ENCODE results near the gene PAK1. TPM values are rescaled to one million over a fixed set of nuclear protein-coding genes. Genes with fewer than 3 reads are reported as not detected.

PAK1 gene
- total RNA-seq, 1 experiment from 2014 or later: 26.1 TPM

- Histone ChIP-seq H3K4me2 (ENCODE audit: low read length) (no peak overlapping the region), H3K9me2 (replicated peaks; ENCODE audit: low read length) (no peaks in the 10 kb centered on the region), H3K27me3 (ENCODE audit: low read length) (no peaks in the 10 kb centered on the region), H3F3A (ENCODE audit: low read length, unreplicated experiment) (no peaks in the 10 kb centered on the region), H3K79me2 (ENCODE audit: low read length) (no peaks in the 10 kb centered on the region), H3K27ac (ENCODE audit: low read length) (no peak overlapping the region), H2AFZ (ENCODE audit: low read length) (no peak overlapping the region), H3K9ac (ENCODE audit: low read length) (no peak overlapping the region), H3K4me3 (ENCODE audit: low read length) (no peak overlapping the region), H3K4me1 (ENCODE audit: insufficient read depth, low read length) (no peaks in the 10 kb centered on the region), H3K36me3 (ENCODE audit: low read depth, low read length) (no peaks in the 10 kb centered on the region), H4K20me1 (ENCODE audit: low read length) (no peaks in the 10 kb centered on the region), H3K9me3 (ENCODE audit: low read length) (no peaks in the 10 kb centered on the region)
- POLR2A ChIA-PET (ENCODE audit: unreplicated experiment): no interaction called here
- CTCF ChIA-PET: no interaction called here
- intact Hi-C loops (cut with micrococcal nuclease): no loop called here
- DNase-seq (no peak), ATAC-seq (no peak)
- no peak for TF ChIP-seq EZH2 (IDR thresholded peaks at IDR 0.05; ENCODE audit: low read length, unreplicated experiment)
- no peak for TF ChIP-seq CTCF (conservative IDR thresholded peaks at IDR 0.05; ENCODE audit: low read depth, low read length)
- no peak for TF ChIP-seq EZH2phosphoT487 (IDR thresholded peaks at IDR 0.05; ENCODE audit: borderline replicate concordance, low read length)
- BruUV-seq (replicated peaks): no TSS peak
Measured at GRCh38 chr11:77422687-77423086, 51.2 kb downstream of the PAK1 start.

DNA sequence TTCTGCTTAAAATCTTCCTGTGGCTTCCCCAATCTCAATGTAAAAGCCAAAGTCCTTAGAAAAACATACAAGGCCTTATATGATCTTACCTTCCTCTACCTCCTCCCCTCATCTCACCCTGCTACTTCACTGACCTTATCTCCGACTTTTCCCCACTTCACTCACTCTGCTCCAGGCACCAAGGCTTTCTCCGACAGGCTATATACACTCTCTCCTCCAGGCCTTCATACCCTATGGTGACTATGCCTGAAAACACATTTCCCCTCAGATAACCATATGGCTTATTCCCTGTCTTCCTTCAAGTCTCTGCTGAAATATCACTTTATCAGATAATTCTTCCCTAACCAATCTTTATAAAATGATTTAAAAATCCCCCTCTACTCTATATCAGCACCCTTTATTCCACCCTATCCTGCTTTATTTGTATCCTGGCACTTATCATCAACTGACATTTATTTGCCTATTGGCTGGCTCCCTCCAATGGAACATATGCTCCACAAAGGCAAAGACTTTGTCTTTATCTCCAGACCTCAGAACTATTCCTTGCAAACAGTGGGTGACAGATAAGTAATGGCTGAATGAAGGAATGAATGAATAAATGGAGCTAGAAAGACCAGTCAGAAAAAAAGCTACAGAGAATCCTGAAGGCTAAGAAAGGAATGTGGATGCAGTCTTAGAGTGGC lies 52.7 kb downstream of the PAK1 start:
- CTCF ChIA-PET: no interaction called here
- Histone ChIP-seq H3K9me2 (replicated peaks; ENCODE audit: low read length) (no peaks in the 10 kb centered on the region), H3K9me3 (ENCODE audit: low read length) (no peaks in the 10 kb centered on the region), H2AFZ (ENCODE audit: low read length) (no peak overlapping the region), H3K27me3 (ENCODE audit: low read length) (no peaks in the 10 kb centered on the region), H4K20me1 (ENCODE audit: low read length) (no peaks in the 10 kb centered on the region), H3K79me2 (ENCODE audit: low read length) (no peaks in the 10 kb centered on the region), H3K4me2 (ENCODE audit: low read length) (no peak overlapping the region), H3K36me3 (ENCODE audit: low read depth, low read length) (no peaks in the 10 kb centered on the region), H3K9ac (ENCODE audit: low read length) (no peak overlapping the region), H3K27ac (ENCODE audit: low read length) (no peak overlapping the region), H3F3A (ENCODE audit: low read length, unreplicated experiment) (no peaks in the 10 kb centered on the region), H3K4me3 (ENCODE audit: low read length) (no peak overlapping the region), H3K4me1 (ENCODE audit: insufficient read depth, low read length) (no peaks in the 10 kb centered on the region)
- BruUV-seq (replicated peaks): no TSS peak
- POLR2A ChIA-PET (ENCODE audit: unreplicated experiment): no interaction called here
- ATAC-seq: no peak
- intact Hi-C loops (cut with micrococcal nuclease): no loop called here
- TF ChIP-seq EZH2phosphoT487 (IDR thresholded peaks at IDR 0.05; ENCODE audit: borderline replicate concordance, low read length) (no peak), EZH2 (IDR thresholded peaks at IDR 0.05; ENCODE audit: low read length, unreplicated experiment) (no peak), CTCF (conservative IDR thresholded peaks at IDR 0.05; ENCODE audit: low read depth, low read length) (no peak)
- DNase-seq: no peak

DNA sequence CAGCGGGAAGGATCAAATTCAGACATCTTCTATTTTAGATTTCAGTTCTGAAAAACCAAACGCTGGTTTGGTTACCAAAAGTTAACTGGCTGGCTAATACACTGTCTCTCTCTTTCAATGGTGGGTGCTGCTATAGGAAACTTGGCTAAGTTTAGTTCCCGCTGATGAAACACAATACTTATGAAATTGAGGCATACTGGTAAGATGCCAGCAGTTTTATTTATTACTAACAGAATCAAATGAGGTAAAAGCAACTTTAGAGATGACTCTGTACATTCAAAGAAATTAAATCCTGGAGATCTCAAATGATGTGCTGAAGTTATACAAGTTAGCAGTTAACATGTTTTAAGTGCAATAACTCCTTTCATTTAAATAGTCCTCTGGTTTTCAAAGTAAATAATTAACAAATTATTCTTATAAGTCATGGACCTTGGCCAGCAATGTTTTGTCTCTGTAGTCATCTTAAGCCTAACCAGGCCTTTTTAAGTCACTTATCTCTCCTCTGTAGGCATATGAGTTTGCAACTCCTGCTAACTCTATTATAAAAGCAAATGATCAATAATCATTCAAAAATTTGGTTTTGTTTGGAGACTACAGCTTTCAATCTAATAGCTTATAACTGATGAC lies 54.8 kb downstream of the PAK1 start:
- intact Hi-C loops (cut with micrococcal nuclease): no loop called here
- DNase-seq (no peak), ATAC-seq (no peak)
- Histone ChIP-seq H3K4me3 (ENCODE audit: low read length) (no peak overlapping the region), H3K79me2 (ENCODE audit: low read length) (no peaks in the 10 kb centered on the region), H3K4me2 (ENCODE audit: low read length) (no peak overlapping the region), H3K27me3 (ENCODE audit: low read length) (no peaks in the 10 kb centered on the region), H3K27ac (ENCODE audit: low read length) (no peak overlapping the region), H3F3A (ENCODE audit: low read length, unreplicated experiment) (no peaks in the 10 kb centered on the region), H2AFZ (ENCODE audit: low read length) (no peak overlapping the region), H3K9ac (ENCODE audit: low read length) (no peak overlapping the region), H4K20me1 (ENCODE audit: low read length) (no peaks in the 10 kb centered on the region), H3K36me3 (ENCODE audit: low read depth, low read length) (no peaks in the 10 kb centered on the region), H3K9me2 (replicated peaks; ENCODE audit: low read length) (no peaks in the 10 kb centered on the region), H3K9me3 (ENCODE audit: low read length) (no peaks in the 10 kb centered on the region), H3K4me1 (ENCODE audit: insufficient read depth, low read length) (peaks cover 5% of the 10 kb centered on the region)
- BruUV-seq (replicated peaks): no TSS peak
- POLR2A ChIA-PET (ENCODE audit: unreplicated experiment): no interaction called here
- TF ChIP-seq CTCF (conservative IDR thresholded peaks at IDR 0.05; ENCODE audit: low read depth, low read length): no peak
- no peak for TF ChIP-seq EZH2phosphoT487 (IDR thresholded peaks at IDR 0.05; ENCODE audit: borderline replicate concordance, low read length)
- no peak for TF ChIP-seq EZH2 (IDR thresholded peaks at IDR 0.05; ENCODE audit: low read length, unreplicated experiment)
- CTCF ChIA-PET: interaction anchor here (0.6 kb wide), 1 partner anchor 180 kb away, joined by 5 read pairs; no protein-coding TSS in a partner anchor
